GM21576 (cell line): ENCODE data around the gene MFAP3.

Source experiments
- ATAC-seq: cut with Tn5 transposase; IDR thresholded peaks from one replicate; pipeline ENCODE4 v1.9.1; 2021; ENCODE audit warnings: mild to moderate bottlenecking, moderate library complexity; ENCODE audit not compliant: unreplicated experiment

The MFAP3 gene

DNA sequence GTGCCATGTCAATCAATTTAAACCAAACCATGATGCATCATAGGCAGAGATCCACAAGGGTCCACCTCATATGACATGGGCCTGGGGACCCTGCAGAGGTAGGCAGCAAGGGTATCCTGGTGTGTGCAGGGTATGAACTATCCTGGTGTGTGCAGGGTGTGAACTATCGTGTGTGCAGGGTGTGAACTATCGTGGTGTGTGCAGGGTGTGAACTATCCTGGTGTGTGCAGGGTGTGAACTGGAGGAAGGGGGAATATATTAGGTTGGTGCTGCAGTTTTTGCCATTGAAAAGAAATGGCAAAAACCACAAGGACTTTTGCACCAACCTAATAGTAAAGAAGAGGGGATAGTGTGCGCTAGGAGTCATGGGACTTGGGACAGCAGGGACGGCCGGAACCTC lies 50.0 kb downstream of the MFAP3 start:
- ATAC-seq: no peak

DNA sequence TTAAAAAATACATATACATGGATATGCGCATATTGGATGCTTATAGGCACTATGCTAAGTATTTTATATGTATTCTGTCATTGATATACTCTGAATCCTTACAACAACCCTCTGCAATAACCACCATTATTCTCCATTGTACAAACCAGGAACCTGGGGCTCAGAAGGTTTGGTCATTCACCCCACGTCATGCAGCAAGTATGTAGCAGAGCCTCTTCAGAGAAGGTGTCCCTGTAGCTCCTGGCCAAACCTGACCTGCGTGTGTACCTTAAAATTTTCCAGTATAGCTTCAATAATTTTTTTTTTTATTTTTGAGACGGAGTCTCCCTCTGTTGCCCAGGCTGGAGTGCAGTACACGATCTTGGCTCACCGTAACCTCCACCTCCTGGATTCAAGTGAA lies 51.9 kb downstream of the MFAP3 start:
- ATAC-seq: no peak

DNA sequence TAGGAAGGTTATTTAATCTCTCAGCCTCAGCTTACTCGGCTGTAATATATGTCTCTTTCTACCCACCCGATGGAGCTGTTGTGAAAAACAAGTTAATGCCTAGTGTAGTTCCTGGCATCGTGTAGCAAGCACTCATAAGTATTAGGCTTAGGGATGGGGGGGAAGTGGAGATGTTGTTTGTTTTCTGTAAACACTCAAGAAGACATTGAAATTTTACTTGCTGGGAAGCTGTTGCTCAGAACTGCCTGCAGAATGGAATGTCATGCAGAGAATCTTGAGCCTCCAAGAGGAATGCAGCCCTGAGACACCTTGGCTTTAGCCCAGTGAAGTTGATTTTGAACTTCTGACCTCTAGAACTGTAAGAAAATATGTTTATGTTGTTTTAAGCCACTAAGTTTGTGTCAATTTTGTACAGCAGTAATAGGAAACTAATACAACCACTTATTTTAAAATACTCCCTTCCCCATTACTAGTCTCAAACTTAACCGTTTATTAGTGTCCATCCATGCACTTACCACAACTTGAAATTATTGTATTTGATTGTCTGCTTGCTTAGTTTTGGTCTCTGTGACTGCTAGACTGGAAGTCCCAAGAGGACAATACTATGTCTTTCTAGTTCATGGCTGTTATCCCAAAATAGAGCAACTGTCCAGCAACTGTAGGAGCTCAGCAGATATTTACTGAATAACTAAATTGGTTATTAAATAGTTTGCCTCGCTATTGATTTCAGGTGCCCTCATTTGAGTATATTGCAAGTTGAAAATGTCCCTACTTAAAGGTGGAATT lies 53.8 kb downstream of the MFAP3 start:
- no peak for ATAC-seq

DNA sequence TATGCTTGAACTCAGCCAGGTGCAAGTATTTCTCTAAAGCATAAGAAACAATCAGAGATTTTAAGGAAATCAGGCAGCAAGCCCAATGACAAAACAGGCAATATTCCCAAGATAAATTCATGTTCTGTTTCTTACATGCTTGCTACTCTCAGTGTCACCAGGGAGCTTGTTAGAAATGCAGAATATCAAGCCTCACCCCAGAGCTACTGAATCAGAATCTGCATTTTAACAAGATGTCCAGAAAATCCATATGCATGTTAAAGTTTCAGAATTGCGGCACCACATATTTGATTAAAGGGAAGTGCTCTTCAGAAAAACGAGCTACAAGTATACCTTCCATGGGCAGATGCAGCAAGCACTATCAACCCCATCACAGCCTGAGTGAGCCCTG lies 54.4 kb downstream of the MFAP3 start:
- no peak for ATAC-seq

DNA sequence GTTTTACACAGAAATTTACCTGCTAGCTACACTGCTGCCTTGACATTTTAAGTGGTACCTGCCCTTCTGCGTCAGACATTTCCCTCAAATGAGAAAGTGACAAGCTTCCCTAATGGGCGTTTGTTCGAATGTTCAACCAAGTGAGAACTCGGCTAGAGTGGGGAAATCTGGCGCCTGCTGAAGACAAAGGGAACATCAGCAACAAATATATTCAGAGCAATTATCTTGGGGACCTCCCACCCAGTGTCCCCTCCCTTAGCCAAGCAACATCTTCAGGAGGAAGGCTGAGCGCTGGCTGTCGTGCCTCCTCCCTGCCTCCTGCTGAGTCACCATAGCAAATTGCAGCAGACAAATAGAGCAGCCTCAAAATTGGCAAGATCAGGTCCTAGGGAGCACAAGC lies 57.1 kb downstream of the MFAP3 start:
- no peak for ATAC-seq

DNA sequence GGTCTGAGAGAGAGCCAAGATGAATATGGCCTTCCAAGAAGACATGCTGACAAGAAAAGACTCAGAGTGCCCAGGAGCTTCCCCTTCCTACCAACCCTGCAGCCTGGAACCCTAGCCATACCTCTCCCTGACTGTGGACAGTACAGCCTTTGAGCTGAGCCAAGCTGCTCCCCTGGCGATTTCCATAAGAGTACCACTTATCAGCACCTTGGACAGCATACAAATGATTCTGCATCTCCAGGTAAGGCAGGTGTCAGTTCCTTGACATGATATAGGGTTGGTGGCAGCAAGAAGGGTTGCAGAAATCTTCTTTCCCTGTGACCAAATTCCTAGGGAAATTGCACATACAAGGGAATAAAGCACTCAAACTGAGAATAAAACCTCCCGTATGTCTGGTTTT lies 58.3 kb downstream of the MFAP3 start:
- ATAC-seq: no peak

DNA sequence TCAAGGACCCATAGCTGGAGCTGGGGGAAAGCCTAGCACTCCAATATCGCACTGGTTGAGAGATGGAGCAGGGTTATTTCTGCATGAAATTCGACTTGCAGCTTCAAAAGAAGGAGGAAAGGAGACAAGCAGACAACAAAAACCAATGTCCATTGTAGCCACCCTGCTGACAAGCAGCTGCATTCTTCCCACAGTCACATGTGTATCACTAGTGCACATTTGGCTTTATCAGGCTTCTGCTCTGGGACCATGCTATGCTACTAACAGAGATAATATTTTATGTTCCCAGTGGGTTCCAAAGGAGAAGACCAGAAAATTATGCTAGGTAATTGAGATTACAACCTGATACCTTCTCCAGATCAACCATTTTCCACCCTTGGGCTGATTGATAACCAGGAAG lies 59.7 kb downstream of the MFAP3 start:
- no peak for ATAC-seq

DNA sequence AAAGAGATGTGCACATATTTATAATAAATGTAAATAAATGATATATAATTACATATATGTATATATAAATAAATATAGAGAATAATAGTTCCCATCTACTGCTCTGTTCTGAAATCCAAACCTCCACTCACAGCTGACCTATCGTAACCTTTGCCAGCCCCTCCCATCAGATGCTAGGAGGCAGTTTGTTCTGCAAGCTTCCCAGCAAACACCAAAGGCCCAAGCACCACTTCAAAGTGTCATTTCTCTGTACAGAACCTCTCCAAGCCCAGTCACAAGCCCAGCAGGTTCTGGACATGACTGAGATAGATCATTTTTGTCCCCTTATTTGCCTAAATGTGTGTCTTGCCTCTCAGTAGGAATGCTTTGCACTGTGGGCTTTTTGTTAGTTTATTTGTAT lies 62.4 kb downstream of the MFAP3 start:
- no peak for ATAC-seq

DNA sequence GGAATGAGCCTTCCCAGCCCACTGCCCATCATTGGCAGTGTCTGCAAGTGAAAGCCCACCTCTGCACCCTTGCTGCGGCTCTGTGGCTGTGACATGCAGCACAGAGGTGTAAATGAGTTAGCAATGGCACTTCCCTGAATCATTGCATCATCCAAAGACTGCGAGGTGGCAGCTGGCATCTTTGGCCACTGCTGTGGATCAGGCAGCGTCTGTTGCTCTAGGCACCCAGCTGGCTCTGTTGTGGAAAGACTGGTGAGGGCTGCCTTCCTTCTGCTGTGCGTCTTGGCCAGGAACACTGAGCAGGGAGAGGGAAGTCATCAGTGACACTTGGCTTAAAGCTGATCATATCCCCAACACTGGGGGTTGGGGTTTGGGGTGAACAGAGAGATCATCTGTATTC lies 64.5 kb downstream of the MFAP3 start:
- ATAC-seq: no peak
